GM21390 (cell line): ENCODE data around the gene TXNRD2.

ENCODE experiments used
- ATAC-seq: cut with Tn5 transposase; IDR thresholded peaks from one replicate; pipeline ENCODE4 v1.9.1; 2021; ENCODE audit not compliant: unreplicated experiment

TXNRD2 gene

GRCh38 chr22:19941365-19942082 lies at the start of gene TXNRD2, which contains the start of gene COMT:
Gene TXNRD2 (minus strand): TSS chr22:19941818. CDS start chr22:19941803, 15 bp downstream.
Gene COMT (plus strand): TSS chr22:19941772. CDS start chr22:19962527, 20,755 bp downstream.
- peak; percentile 61 for ATAC-seq

DNA sequence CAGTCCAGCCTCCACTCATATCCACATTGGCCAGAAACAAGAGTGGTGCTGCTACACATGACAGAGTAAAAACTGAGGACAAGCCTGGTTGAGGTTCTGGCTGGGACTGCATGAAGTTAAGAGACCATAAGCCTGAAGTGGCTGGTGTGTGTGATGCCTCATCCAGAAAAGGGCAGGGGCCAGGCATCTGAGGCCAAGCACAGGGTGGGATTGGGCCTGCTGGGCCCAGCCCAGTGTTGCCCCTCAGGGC lies 49.7 kb upstream of the TXNRD2 start:
- ATAC-seq, result no peak

- no peak for ATAC-seq
Measured at GRCh38 chr22:19990609-19991394, 49.2 kb upstream of the TXNRD2 start.

- ATAC-seq, result no peak
Measured at GRCh38 chr22:19990188-19990587, 48.6 kb upstream of the TXNRD2 start.

- no peak for ATAC-seq
Measured at GRCh38 chr22:19989725-19990067, 48.1 kb upstream of the TXNRD2 start.

DNA sequence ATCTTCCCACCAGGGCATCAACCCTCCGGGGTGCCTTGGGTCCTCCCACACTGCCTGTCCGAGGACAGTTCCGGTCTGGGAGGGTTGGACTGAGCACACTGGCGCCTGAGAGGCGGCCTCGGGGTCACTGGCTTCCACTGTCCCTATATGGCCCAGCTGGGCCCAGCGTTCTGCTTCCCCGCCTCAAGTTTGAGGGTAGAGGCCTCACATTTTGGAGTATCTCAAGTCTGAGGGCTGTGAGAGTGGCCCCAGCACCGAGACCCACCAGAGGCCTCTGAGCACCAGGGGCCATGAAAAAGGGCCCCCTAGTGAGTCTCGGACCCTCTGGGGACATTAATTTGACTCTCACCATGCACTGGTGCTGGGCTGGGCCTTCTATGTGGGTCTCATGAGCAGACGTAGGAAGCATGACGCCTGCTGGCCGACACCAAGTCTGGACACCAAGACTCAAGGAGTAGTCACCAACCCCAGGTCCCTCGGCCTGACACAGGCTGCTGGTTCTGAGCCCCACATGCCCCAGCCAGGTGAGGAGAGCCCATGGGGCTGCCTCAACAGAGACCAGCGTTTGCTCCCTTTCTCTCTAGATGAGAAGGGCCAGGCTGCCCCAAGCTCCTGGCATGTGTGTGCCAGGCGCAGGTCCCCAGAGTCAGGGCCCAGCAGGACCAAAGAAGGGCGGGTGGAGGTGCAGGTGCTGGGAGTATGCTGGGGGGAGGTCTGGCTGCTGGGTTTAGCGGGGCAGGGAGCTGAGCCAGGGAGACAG lies 47.5 kb upstream of the TXNRD2 start:
- ATAC-seq, result no peak

DNA sequence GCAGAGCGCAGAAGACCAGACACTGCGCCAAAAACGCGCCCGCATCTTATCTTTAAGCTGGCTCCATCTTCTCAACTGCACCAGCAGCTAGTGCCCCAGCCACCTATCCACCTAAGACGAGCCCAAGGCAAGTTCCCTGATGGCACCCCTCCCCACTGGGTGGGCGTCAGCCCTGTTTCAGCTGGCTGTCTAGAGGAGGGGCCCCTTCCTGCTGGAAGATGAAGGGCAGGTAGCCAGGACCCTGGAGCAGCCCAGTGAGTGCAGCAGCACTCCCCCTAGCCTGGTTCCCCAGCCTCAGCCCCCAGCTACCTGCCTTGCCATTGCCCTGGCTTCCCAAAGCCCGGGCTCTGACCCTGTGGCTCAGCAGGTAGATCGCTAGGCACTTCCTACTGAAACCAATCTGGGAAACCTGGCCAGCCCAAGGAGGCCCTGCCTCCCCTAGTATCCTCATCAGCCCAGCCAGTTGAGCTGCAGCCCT lies 46.8 kb upstream of the TXNRD2 start:
- ATAC-seq, result no peak

DNA sequence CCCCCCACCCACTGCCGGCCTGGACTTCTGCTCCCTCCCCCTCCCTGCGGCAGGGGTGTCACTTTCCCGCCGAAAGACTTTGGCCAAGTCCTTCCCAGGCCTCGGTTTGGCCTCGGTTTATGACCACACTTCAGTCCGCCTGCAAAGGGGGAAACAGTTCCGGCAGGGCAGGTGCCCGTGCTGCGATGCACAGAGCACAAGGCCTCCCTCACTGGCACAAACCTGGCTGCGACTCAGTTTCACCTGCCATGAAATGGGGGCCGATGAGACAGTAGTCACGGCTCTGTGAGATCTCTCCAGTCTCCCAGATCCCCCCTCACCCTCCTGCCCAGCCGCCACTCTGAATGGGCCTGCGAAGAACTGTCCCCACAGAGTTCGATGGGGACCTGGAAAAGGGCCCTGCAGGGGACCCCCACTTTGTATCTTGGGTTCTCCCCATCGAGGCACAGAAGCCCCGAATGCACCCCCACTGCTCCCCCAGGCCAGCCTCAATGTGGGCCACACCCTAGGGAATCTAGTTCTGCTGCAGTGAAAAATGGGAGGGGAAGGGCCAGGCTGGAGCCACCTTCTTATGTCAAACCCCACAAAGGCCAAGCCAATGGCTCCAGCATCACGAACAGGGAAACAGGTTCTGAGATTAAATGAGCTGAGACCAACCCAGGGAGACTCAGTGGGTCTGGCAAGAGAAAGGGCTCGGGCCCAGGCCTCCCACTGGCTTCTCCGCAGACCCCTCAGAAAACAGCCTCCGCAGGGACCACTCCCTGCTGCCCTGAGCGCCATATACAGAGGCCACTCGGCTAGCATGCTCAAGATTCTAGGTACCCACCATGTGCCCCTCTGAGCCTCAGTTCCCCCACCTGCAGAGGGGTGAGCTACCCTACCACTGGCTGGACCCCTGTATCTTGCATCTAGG lies 46.0 kb upstream of the TXNRD2 start:
- no peak for ATAC-seq

DNA sequence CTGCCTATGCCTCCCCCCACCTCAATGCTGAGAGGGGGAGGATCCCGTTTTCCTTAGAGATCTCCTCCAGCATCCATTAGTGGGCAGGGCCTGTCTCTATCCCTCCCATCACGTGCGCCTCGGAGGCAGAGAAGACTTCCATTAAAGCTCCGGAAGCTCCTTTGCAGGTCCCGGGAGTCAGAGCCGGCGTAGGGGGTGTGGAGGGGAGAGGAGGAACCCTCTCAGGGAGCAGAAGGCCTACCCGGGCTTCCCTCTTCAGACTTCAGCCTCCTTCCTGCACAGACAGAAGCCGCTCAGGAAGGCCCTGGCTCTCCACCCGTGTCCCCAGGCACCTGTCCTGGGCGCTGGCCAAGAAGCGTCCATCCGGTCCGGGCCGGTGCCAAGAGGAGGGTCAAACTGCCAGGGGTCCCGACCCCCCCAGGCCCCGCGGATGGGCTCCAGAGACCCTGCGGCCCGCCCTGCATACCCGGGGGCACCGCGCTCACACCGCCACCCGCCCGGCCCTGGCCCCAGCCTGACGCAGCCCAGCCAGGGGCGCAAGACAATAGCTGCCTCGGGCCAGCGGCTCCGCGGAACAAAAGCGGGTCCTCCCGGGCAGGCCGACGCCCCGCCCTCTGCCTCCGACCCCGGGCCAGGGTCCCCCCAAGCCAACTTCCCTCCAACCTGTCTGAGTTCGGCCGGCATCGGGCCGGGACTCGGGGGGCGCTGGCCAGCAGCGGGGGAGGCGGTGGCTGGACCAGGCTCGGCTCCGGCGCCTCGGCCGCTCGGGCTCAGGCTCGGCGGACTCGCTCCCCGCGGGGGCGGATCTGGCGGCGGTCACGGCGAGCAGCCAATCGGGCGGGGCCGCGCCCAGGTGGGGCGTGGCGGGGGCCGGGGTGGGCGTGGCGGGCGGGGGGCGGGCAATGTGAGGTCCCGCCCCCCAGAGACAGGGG lies 45.1 kb upstream of the TXNRD2 start:
- ATAC-seq, result no peak

- no peak for ATAC-seq
Measured at GRCh38 chr22:19986011-19986409, 44.4 kb upstream of the TXNRD2 start.

GRCh38 chr22:19984851-19985811 lies 43.5 kb upstream of the TXNRD2 start:
- ATAC-seq, result no peak

GRCh38 chr22:19984201-19984753 lies 42.7 kb upstream of the TXNRD2 start:
- ATAC-seq, result no peak

DNA sequence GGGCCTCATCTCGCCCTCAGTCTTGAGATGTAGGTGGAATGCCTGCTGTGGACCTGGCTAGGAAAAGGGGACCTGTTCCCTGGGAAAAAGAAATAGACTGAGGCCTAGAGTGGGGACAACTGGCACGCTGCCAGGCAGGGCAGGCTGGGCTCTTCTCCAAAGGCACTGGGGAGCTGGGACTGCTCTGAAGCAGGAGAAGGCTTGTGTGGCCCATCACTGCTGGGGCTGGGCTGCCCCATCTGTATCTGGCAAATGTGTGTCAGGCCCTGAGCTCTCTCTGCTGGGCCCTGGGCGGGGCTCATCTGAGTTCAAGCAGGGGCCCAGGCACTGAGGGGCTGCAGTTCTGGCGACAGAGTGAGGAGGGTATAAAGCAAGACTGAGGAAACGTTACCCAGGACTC lies 42.1 kb upstream of the TXNRD2 start:
- no peak for ATAC-seq

GRCh38 chr22:19982991-19983578 lies 41.5 kb upstream of the TXNRD2 start:
- no peak for ATAC-seq

DNA sequence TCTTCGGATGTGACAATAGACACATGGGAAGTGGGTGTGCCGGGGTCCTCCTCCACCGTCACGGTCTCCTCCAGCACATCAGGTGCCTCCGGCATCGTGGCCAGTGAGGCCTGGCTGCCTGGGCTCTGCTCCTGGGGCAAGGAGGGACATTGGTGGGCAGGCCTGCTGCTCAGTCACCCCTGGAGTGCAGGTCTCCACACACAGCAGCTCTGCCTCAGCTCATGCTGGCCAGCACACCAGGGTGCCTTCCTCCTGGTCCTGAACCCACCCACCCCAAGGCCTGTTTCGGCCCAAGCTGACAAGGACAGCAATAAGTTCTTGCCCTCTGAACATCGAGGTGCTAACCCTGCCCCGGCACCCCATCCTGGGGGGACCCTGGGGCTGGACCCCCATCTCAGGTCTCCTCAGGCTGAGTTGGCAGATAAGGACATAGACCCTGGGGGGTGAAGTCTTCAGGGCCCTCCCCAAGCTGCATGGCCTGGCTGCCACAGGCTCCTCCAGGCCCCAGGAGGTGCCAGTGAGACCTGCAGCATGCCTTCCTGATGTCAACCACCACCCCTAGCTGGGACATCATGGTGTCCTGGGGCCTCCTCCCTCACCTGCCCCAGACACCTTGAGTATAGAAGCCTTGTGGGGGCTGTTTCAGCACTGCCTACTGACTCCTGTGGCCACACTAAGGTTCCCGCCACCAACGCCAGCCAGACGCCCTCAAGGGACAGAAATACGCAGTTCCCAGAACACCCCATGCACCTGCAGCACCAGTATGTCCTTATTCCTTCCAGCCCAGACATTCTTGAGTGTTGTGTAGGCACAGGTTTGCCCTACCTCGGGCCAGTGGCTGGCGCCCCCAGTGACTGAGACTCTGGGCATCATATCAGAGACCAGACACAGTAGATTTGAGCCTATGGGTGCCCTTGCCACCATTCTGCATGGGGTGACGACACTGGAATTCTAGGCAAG lies 40.6 kb upstream of the TXNRD2 start:
- ATAC-seq, result no peak

DNA sequence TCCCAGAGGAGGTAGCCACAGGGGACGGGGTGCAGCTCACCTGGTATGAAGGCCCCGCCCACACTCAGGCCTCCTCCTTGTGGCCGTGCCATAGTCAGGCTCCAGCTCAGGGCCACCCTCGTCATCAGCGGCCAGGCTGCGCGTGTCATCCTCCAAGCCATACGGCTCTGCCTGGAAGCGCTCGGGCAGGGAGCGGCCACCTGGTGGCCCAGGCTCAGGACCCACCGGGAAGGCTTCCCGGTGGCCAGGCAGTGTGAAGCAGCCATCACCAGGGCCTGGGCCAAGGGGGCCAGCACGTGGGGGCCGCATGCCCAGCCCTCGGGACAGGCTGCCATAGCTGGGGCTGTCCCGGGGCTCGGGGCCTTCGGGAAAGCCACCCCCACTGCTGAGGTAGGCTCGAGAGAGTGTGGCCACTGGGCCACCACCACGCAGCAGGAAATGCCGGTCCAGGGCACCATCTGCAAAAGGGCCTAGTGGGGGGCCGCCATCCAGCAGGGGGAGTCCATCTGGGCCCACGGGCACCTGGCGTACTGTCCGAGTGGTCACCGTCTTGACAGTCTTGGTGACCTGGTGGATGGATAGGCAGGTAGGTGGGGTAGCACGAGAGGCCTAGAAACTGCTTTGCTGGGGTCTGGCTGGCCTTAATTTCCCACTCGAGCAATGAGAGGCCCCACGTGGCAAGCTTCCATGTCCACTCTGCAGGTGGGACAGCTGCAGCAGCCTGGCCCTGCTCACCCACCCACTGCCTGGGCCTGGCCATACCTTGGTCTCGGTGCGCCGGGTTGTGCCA lies 39.7 kb upstream of the TXNRD2 start:
- ATAC-seq, result no peak
